ENCODE data around the gene PRCD.

The PRCD gene

GRCh38 chr17:76579281-76579680 lies 39.4 kb downstream of the PRCD start:
- H3K27ac ChIP-seq (ENCODE audit: low read depth, low read length): no peak overlapping the region
- H3K4me3 ChIP-seq (ENCODE audit: low read depth, low read length): no peak overlapping the region
- no peaks in the 10 kb centered on the region for H3K36me3 ChIP-seq (ENCODE audit: control insufficient read depth, insufficient read depth, low read length)
- H3K9ac ChIP-seq (ENCODE audit: low read depth, low read length): no peak overlapping the region
- H3K4me1 ChIP-seq (ENCODE audit: control insufficient read depth, insufficient read depth, low read length): 0 out of 2 replicates have a peak, but pooled peaks cover 5% of the 10 kb centered on the region
- no peaks in the 10 kb centered on the region for H3K9me3 ChIP-seq (ENCODE audit: control insufficient read depth, insufficient read depth, low read length)
- peaks cover 15% of the 10 kb centered on the region for H3K27me3 ChIP-seq (ENCODE audit: control insufficient read depth, insufficient read depth, low read length)

GRCh38 chr17:76581515-76581914 lies 41.7 kb downstream of the PRCD start:
- peaks cover 37% of the 10 kb centered on the region for H3K27me3 ChIP-seq (ENCODE audit: control insufficient read depth, insufficient read depth, low read length)

DNA sequence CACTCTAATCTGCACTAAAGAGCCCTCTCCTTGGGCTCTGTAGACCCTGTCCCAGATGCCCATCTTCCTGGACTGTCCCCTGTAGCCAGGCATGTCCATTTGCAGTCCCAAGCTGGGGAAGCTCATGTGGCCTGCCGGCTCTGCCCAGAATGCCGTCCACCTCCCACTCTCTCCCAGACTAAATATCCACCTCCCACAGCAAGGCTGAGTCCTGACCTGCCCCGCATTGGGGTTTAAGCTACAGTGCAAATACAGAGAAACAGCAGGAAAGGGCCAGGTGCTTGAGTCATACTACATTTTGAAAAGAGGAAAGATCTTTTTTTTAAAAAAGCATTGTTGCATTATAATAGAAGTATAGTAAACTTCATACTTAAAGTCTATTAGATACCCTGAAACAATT lies 42.8 kb downstream of the PRCD start:
- no peak overlapping the region for H3K27ac ChIP-seq (ENCODE audit: low read depth, low read length)
- H3K9me3 ChIP-seq (ENCODE audit: control insufficient read depth, insufficient read depth, low read length): no peaks in the 10 kb centered on the region
- peaks cover 13% of the 10 kb centered on the region for H3K4me1 ChIP-seq (ENCODE audit: control insufficient read depth, insufficient read depth, low read length)
- no peaks in the 10 kb centered on the region for H3K36me3 ChIP-seq (ENCODE audit: control insufficient read depth, insufficient read depth, low read length)
- H3K9ac ChIP-seq (ENCODE audit: low read depth, low read length): no peak overlapping the region
- H3K4me3 ChIP-seq (ENCODE audit: low read depth, low read length): no peak overlapping the region
- peaks cover 48% of the 10 kb centered on the region for H3K27me3 ChIP-seq (ENCODE audit: control insufficient read depth, insufficient read depth, low read length)

More at GRCh38 chr17:76581515-76581914, 41.7 kb downstream of the PRCD start:
- no peak overlapping the region for H3K4me3 ChIP-seq (ENCODE audit: low read depth, low read length)
- H3K9ac ChIP-seq (ENCODE audit: low read depth, low read length): no peak overlapping the region
- H3K36me3 ChIP-seq (ENCODE audit: control insufficient read depth, insufficient read depth, low read length): no peaks in the 10 kb centered on the region
- peaks cover 9% of the 10 kb centered on the region; the same call in 1 of the 2 replicates for H3K4me1 ChIP-seq (ENCODE audit: control insufficient read depth, insufficient read depth, low read length)
- H3K27ac ChIP-seq (ENCODE audit: low read depth, low read length): no peak overlapping the region
- H3K9me3 ChIP-seq (ENCODE audit: control insufficient read depth, insufficient read depth, low read length): no peaks in the 10 kb centered on the region

DNA sequence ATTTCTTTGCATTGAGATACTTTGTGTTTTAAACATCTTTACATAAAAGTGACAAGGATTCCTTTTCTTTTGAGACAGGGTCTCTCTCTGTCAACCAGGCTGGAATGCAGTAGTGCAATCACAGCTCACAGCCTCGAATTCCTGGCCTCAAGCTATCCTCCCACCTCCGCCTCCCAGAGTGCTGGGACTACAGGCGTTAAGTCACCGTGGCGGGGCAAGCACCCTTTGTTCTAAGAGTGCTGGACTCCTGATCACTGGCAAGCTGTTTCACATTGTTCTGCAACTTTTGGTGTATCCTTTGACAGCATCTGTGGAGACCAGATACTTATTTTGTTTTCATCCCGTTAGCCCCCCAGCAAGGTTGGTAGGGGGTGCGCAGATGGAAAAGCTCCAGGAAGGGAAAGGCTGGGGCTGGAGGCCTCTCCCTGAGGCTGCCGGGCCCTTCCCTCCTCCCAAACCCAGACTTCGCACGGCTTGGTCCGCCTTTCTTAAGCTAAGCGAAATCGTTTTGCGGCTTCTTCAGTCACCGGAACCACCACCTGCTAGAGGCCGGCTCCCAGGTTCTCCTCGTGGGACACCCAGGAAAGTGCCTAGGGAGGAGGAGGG lies 44.7 kb downstream of the PRCD start:
- H3K9me3 ChIP-seq (ENCODE audit: control insufficient read depth, insufficient read depth, low read length): no peaks in the 10 kb centered on the region
- peaks cover 13% of the 10 kb centered on the region for H3K4me1 ChIP-seq (ENCODE audit: control insufficient read depth, insufficient read depth, low read length)
- H3K36me3 ChIP-seq (ENCODE audit: control insufficient read depth, insufficient read depth, low read length): no peaks in the 10 kb centered on the region
- H3K27ac ChIP-seq (ENCODE audit: low read depth, low read length): no peak overlapping the region
- peak overlapping the region; percentile 68 for H3K4me3 ChIP-seq (ENCODE audit: low read depth, low read length)
- H3K27me3 ChIP-seq (ENCODE audit: control insufficient read depth, insufficient read depth, low read length): peaks cover 59% of the 10 kb centered on the region
- H3K9ac ChIP-seq (ENCODE audit: low read depth, low read length): no peak overlapping the region

DNA sequence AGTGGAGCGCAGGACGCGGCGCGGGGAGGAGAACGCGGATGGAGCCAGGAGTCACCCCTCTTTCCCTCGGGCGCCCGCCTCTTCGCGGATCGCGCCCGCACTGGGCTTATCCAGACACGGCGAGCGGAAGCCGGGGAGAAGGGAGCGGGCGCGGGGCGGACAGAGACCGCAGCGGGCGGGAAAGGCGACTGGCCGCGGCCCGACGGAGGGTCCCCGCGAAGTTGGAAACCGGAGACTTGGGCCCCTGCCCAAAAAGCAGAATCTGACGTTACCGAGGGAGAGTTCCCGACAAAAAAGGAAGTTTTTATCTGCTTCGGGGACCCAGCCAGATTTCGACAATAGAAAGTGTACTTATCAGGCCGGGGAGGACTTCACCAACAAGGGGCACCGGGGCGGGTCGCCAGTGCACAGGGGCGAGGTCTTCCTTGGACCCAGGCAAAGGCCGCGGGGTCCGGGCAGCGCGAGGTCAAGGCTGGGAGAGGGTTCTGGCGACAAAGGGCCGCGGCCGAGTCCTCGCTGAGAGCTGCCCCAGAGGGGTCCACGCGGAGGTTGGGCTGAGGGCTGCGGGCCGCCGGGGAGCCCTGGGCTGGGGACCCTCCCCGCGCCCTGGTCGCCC lies 45.3 kb downstream of the PRCD start:
- H3K4me3 ChIP-seq (ENCODE audit: low read depth, low read length): peak overlapping the region; percentile 68
- peaks cover 13% of the 10 kb centered on the region for H3K4me1 ChIP-seq (ENCODE audit: control insufficient read depth, insufficient read depth, low read length)
- no peak overlapping the region for H3K9ac ChIP-seq (ENCODE audit: low read depth, low read length)
- H3K27me3 ChIP-seq (ENCODE audit: control insufficient read depth, insufficient read depth, low read length): peaks cover 59% of the 10 kb centered on the region
- H3K36me3 ChIP-seq (ENCODE audit: control insufficient read depth, insufficient read depth, low read length): no peaks in the 10 kb centered on the region
- H3K27ac ChIP-seq (ENCODE audit: low read depth, low read length): no peak overlapping the region
- H3K9me3 ChIP-seq (ENCODE audit: control insufficient read depth, insufficient read depth, low read length): no peaks in the 10 kb centered on the region

DNA sequence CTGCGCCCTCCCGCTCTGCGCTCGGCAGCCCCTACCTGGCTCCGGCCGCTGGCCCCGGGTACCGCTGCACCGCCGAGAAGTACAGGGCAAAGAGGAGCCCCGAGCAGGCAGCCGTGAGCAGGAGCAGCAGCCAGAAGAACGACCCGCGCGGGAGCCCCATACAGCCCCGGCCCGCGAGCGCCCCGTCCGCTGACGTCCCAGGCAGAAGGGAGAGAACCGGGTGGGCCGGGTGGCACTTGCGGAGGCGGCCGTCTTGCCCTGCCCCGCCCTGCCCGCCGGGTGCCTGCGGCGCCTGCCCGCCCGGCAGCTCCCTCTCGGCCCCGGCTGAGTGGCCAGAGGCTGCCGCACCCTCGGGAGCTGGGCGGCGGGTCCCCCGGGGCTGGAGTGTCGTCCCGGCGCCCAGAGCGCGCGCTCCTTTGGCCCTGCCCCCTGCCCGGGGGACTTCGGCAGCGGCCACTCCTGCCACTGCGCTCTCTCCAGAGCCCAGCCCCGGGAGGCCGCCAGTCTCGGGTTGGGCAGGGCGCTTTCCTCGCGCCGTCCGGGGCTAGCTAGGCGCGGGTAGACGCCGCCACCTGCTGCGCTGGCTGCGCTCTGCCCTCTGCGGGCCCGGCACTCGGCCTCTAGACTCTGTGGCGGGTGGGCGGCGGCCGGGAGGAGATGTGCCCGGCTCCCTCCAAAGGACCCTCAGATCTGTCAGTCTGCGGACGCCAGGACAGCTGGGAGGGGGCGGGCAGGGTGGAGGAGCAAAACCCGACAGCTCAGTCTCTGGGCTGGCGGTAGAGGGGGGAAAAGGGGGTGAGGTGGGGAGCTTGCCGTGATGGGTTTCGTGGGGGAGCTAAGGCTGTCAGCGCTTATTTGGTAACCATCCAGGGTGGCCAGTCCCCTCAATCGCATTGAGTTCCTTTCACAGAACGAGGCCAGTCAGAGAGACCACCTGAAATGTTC lies 46.1 kb downstream of the PRCD start, which contains the start of gene ST6GALNAC2:
Gene ST6GALNAC2 (minus strand): TSS at position 212 of the 945 bp plus-strand sequence. CDS start 52 bp downstream, at position 160.
- peak within 1 kb of the TSS; percentile 68 for H3K4me3 ChIP-seq (ENCODE audit: low read depth, low read length)
- no peak within 1 kb of the TSS for H3K27ac ChIP-seq (ENCODE audit: low read depth, low read length)
- H3K9me3 ChIP-seq (ENCODE audit: control insufficient read depth, insufficient read depth, low read length): no peaks in the 10 kb centered on the region
- H3K36me3 ChIP-seq (ENCODE audit: control insufficient read depth, insufficient read depth, low read length): no peaks in the 10 kb centered on the region
- H3K27me3 ChIP-seq (ENCODE audit: control insufficient read depth, insufficient read depth, low read length): peaks cover 57% of the 10 kb centered on the region
- H3K9ac ChIP-seq (ENCODE audit: low read depth, low read length): no peak within 1 kb of the TSS
- H3K4me1 ChIP-seq (ENCODE audit: control insufficient read depth, insufficient read depth, low read length): peaks cover 11% of the 10 kb centered on the region

GRCh38 chr17:76586741-76587487 lies 47.1 kb downstream of the PRCD start:
- Histone ChIP-seq H3K9me3 (ENCODE audit: control insufficient read depth, insufficient read depth, low read length) (no peaks in the 10 kb centered on the region), H3K27me3 (ENCODE audit: control insufficient read depth, insufficient read depth, low read length) (peaks cover 55% of the 10 kb centered on the region), H3K27ac (ENCODE audit: low read depth, low read length) (no peak overlapping the region), H3K36me3 (ENCODE audit: control insufficient read depth, insufficient read depth, low read length) (no peaks in the 10 kb centered on the region), H3K4me3 (ENCODE audit: low read depth, low read length) (no peak overlapping the region), H3K4me1 (ENCODE audit: control insufficient read depth, insufficient read depth, low read length) (peaks cover 8% of the 10 kb centered on the region), H3K9ac (ENCODE audit: low read depth, low read length) (no peak overlapping the region)

DNA sequence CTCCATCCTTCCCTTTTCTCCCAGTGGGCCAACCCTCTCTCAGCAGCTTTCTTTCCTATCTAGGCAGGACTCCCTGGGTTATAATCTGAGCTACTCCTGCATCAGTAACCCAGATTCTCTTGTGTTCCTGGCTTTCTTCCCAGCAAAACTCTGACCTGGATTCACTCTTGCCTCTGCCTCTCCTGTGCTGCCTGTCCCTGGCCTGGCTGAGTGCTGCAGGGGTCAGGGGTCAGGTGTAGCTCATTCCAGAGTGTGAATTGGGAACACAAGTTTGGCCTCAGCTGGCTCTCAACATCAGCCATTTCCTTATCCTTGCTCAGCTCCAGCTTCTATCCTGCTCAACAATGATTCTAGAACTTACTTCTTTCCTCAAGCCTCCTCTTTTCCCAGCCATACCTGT lies 48.3 kb downstream of the PRCD start:
- Histone ChIP-seq H3K4me3 (ENCODE audit: low read depth, low read length) (no peak overlapping the region), H3K4me1 (ENCODE audit: control insufficient read depth, insufficient read depth, low read length) (peaks cover 8% of the 10 kb centered on the region), H3K27me3 (ENCODE audit: control insufficient read depth, insufficient read depth, low read length) (peaks cover 55% of the 10 kb centered on the region)

DNA sequence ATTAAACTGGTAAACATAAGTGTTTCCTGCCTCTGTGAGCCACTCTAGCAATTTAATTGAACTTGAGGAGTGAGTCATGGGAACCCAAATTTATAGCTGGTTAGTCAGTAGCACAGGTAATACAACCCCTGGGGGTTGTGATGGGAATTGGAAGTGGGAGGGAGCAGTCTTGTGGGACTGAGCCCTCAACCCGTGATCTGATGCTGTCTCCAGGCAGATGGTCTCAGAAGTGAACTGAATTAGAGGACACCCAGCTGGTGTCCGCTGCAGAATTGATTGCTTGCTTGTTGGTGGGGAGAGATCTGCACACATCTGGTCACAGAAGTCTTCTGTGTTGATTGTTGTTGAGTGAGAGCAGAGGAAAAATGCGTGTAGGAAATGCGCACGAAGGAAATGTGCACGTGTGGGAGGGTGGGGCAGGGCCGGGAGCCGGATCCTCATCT lies 53.6 kb downstream of the PRCD start:
- H3K4me3 ChIP-seq (ENCODE audit: low read depth, low read length): no peak overlapping the region
- no peaks in the 10 kb centered on the region for H3K9me3 ChIP-seq (ENCODE audit: control insufficient read depth, insufficient read depth, low read length)
- no peaks in the 10 kb centered on the region for H3K4me1 ChIP-seq (ENCODE audit: control insufficient read depth, insufficient read depth, low read length)
- H3K9ac ChIP-seq (ENCODE audit: low read depth, low read length): no peak overlapping the region
- no peaks in the 10 kb centered on the region for H3K36me3 ChIP-seq (ENCODE audit: control insufficient read depth, insufficient read depth, low read length)
- H3K27ac ChIP-seq (ENCODE audit: low read depth, low read length): no peak overlapping the region
- H3K27me3 ChIP-seq (ENCODE audit: control insufficient read depth, insufficient read depth, low read length): peaks cover 3% of the 10 kb centered on the region

More for the DNA sequence above, 48.3 kb downstream of the PRCD start:
- Histone ChIP-seq H3K9me3 (ENCODE audit: control insufficient read depth, insufficient read depth, low read length) (no peaks in the 10 kb centered on the region), H3K9ac (ENCODE audit: low read depth, low read length) (no peak overlapping the region), H3K36me3 (ENCODE audit: control insufficient read depth, insufficient read depth, low read length) (no peaks in the 10 kb centered on the region), H3K27ac (ENCODE audit: low read depth, low read length) (no peak overlapping the region)

GRCh38 chr17:76593959-76594358 lies 54.1 kb downstream of the PRCD start:
- Histone ChIP-seq H3K9ac (ENCODE audit: low read depth, low read length) (no peak overlapping the region), H3K4me1 (ENCODE audit: control insufficient read depth, insufficient read depth, low read length) (no peaks in the 10 kb centered on the region)

More at GRCh38 chr17:76593959-76594358, 54.1 kb downstream of the PRCD start:
- Histone ChIP-seq H3K4me3 (ENCODE audit: low read depth, low read length) (no peak overlapping the region), H3K9me3 (ENCODE audit: control insufficient read depth, insufficient read depth, low read length) (no peaks in the 10 kb centered on the region), H3K27ac (ENCODE audit: low read depth, low read length) (no peak overlapping the region), H3K36me3 (ENCODE audit: control insufficient read depth, insufficient read depth, low read length) (no peaks in the 10 kb centered on the region), H3K27me3 (ENCODE audit: control insufficient read depth, insufficient read depth, low read length) (no peaks in the 10 kb centered on the region; the same call in 1 of the 2 replicates)
